HAP-1 (cell line): ENCODE data around the gene ZFP57.

ENCODE experiments used
- DNase-seq, 2 experiments: peaks; one replicate each; pipeline ENCODE4 v3.0.0-alpha.2; 2016 to 2020; ENCODE audit warnings: low spot score in 2 of 2
- H3K27me3 ChIP-seq: fragments of 250-450 bp; sonication (Bioruptor Pico); 2 replicates; pipeline ENCODE4 v1.5.1; 2020; ENCODE audit warnings: low read depth, mild to moderate bottlenecking, moderate library complexity
- H3K36me3 ChIP-seq: fragments of 250-450 bp; sonication (Bioruptor Pico); replicated peaks from 2 replicates; pipeline ENCODE4 v1.5.1; 2020; ENCODE audit warnings: mild to moderate bottlenecking
- H3K4me1 ChIP-seq: fragments of 250-450 bp; sonication (Bioruptor Pico); 2 replicates; pipeline ENCODE4 v1.5.1; 2020; ENCODE audit warnings: mild to moderate bottlenecking
- H3K4me3 ChIP-seq: fragments of 250-450 bp; sonication (Bioruptor Pico); 2 replicates; pipeline ENCODE4 v1.5.1; 2020; ENCODE audit warnings: mild to moderate bottlenecking, moderate library complexity
- H3K9me3 ChIP-seq: fragments of 250-450 bp; sonication (Bioruptor Pico); 2 replicates; pipeline ENCODE4 v1.5.1; 2020; ENCODE audit warnings: mild to moderate bottlenecking, moderate library complexity
- in situ Hi-C: fragments of 300-500 bp; cut with MboI; formaldehyde crosslinking; loops from 3 replicates; pipeline ENCODE4 v1.14.3; 2020; ENCODE audit warnings: low sequenced_read_pairs, inconsistent platforms, mixed read lengths

The ZFP57 gene

GRCh38 chr6:29680904-29681303 lies at the start of gene ZFP57:
Gene ZFP57, minus strand, starts transcription at chr6:29681152. Its CDS starts 4,149 bp downstream, at chr6:29677003.
- Histone ChIP-seq H3K4me1 (no peaks in the 10 kb centered on the region), H3K4me3 (no peak within 1 kb of the TSS), H3K9me3 (no peaks in the 10 kb centered on the region), H3K36me3 (no peaks in the 10 kb centered on the region), H3K27me3 (no peaks in the 10 kb centered on the region)
- in situ Hi-C loops: no loop called here
- DNase-seq: no peak

- H3K27me3 ChIP-seq: no peaks in the 10 kb centered on the region
- no peak for DNase-seq
- no peaks in the 10 kb centered on the region for H3K4me1 ChIP-seq
- no peaks in the 10 kb centered on the region for H3K36me3 ChIP-seq
- no peak overlapping the region for H3K4me3 ChIP-seq
- in situ Hi-C loops: no loop called here
- H3K9me3 ChIP-seq: no peaks in the 10 kb centered on the region
Observed at GRCh38 chr6:29730575-29731126, 49.7 kb upstream of the ZFP57 start.

- no peaks in the 10 kb centered on the region for H3K36me3 ChIP-seq
- no peak for DNase-seq
- H3K4me3 ChIP-seq: no peak overlapping the region
- H3K9me3 ChIP-seq: no peaks in the 10 kb centered on the region
- no peaks in the 10 kb centered on the region for H3K27me3 ChIP-seq
- in situ Hi-C loops: no loop called here
- no peaks in the 10 kb centered on the region for H3K4me1 ChIP-seq
Observed at GRCh38 chr6:29729774-29730328, 48.9 kb upstream of the ZFP57 start.

- in situ Hi-C loops: no loop called here
- no peak overlapping the region for H3K4me3 ChIP-seq
- H3K4me1 ChIP-seq: no peaks in the 10 kb centered on the region
- no peaks in the 10 kb centered on the region for H3K36me3 ChIP-seq
- no peaks in the 10 kb centered on the region for H3K27me3 ChIP-seq
- no peak for DNase-seq
- H3K9me3 ChIP-seq: no peaks in the 10 kb centered on the region
Observed at GRCh38 chr6:29728875-29729270, 47.9 kb upstream of the ZFP57 start.

- Histone ChIP-seq H3K27me3 (no peaks in the 10 kb centered on the region), H3K4me1 (no peaks in the 10 kb centered on the region), H3K36me3 (no peaks in the 10 kb centered on the region), H3K9me3 (no peaks in the 10 kb centered on the region), H3K4me3 (no peak overlapping the region)
- in situ Hi-C loops: no loop called here
- no peak for DNase-seq
Observed at GRCh38 chr6:29728173-29728874, 47.4 kb upstream of the ZFP57 start.

- H3K4me3 ChIP-seq: no peak overlapping the region
- in situ Hi-C loops: no loop called here
- no peak for DNase-seq
- no peaks in the 10 kb centered on the region for H3K27me3 ChIP-seq
- H3K36me3 ChIP-seq: no peaks in the 10 kb centered on the region
- H3K9me3 ChIP-seq: no peaks in the 10 kb centered on the region
- no peaks in the 10 kb centered on the region for H3K4me1 ChIP-seq
Observed at GRCh38 chr6:29727637-29728036, 46.7 kb upstream of the ZFP57 start.

GRCh38 chr6:29726571-29727194 lies 45.7 kb upstream of the ZFP57 start:
- no peak for DNase-seq
- in situ Hi-C loops: no loop called here
- no peaks in the 10 kb centered on the region for H3K9me3 ChIP-seq

GRCh38 chr6:29726001-29726400 lies 45.0 kb upstream of the ZFP57 start:
- Histone ChIP-seq H3K4me1 (no peaks in the 10 kb centered on the region), H3K9me3 (no peaks in the 10 kb centered on the region), H3K36me3 (no peaks in the 10 kb centered on the region), H3K4me3 (no peak overlapping the region), H3K27me3 (0 out of 2 replicates have a peak, but pooled peaks cover 2% of the 10 kb centered on the region)
- no peak for DNase-seq
- in situ Hi-C loops: no loop called here

More at GRCh38 chr6:29726571-29727194, 45.7 kb upstream of the ZFP57 start:
- H3K4me3 ChIP-seq: no peak overlapping the region
- no peaks in the 10 kb centered on the region for H3K4me1 ChIP-seq
- H3K36me3 ChIP-seq: no peaks in the 10 kb centered on the region
- 0 out of 2 replicates have a peak, but pooled peaks cover under 1% of the 10 kb centered on the region for H3K27me3 ChIP-seq

GRCh38 chr6:29724937-29725869 lies 44.3 kb upstream of the ZFP57 start:
- no peak overlapping the region for H3K4me3 ChIP-seq
- in situ Hi-C loops: loop anchor here (25.0 kb wide), 1 partner anchor 287 kb away; no protein-coding TSS in a partner anchor

GRCh38 chr6:29723666-29724588 lies 43.0 kb upstream of the ZFP57 start:
- 0 out of 2 replicates have a peak, but pooled peaks cover 2% of the 10 kb centered on the region for H3K27me3 ChIP-seq
- H3K36me3 ChIP-seq: no peaks in the 10 kb centered on the region
- no peaks in the 10 kb centered on the region for H3K4me1 ChIP-seq
- no peaks in the 10 kb centered on the region for H3K9me3 ChIP-seq
- no peak for DNase-seq
- no peak overlapping the region for H3K4me3 ChIP-seq
- in situ Hi-C loops: loop anchor here (25.0 kb wide), 1 partner anchor 288 kb away; no protein-coding TSS in a partner anchor

More at GRCh38 chr6:29724937-29725869, 44.3 kb upstream of the ZFP57 start:
- no peaks in the 10 kb centered on the region for H3K9me3 ChIP-seq
- H3K4me1 ChIP-seq: no peaks in the 10 kb centered on the region
- DNase-seq: no peak
- no peaks in the 10 kb centered on the region for H3K36me3 ChIP-seq
- H3K27me3 ChIP-seq: 0 out of 2 replicates have a peak, but pooled peaks cover 2% of the 10 kb centered on the region

- Histone ChIP-seq H3K9me3 (no peaks in the 10 kb centered on the region), H3K27me3 (0 out of 2 replicates have a peak, but pooled peaks cover 2% of the 10 kb centered on the region), H3K36me3 (no peaks in the 10 kb centered on the region), H3K4me3 (no peak within 1 kb of the TSS), H3K4me1 (no peaks in the 10 kb centered on the region)
- in situ Hi-C loops: loop anchor here (25.0 kb wide), 1 partner anchor 289 kb away; no protein-coding TSS in a partner anchor
- DNase-seq: no peak
Observed at GRCh38 chr6:29723262-29723665, 42.3 kb upstream of the ZFP57 start, which contains the start of gene HLA-F. Gene HLA-F, plus strand, starts transcription at chr6:29723434. Its CDS starts 30 bp downstream, at chr6:29723464.

GRCh38 chr6:29720863-29721262 lies 39.9 kb upstream of the ZFP57 start:
- no peak overlapping the region for H3K4me3 ChIP-seq
- no peaks in the 10 kb centered on the region for H3K9me3 ChIP-seq
- H3K4me1 ChIP-seq: no peaks in the 10 kb centered on the region
- in situ Hi-C loops: loop anchor here (25.0 kb wide), 1 partner anchor 291 kb away; no protein-coding TSS in a partner anchor
- DNase-seq: no peak
- no peaks in the 10 kb centered on the region for H3K36me3 ChIP-seq
- H3K27me3 ChIP-seq: 0 out of 2 replicates have a peak, but pooled peaks cover 2% of the 10 kb centered on the region
